Endometrium (tissue), 2 donors: ENCODE data around the gene GRIP1.

Source experiments
- FAIRE-seq: peaks from 2 replicates; lab custom pipeline; 2012; peaks lifted over from hg19 to GRCh38; lab: Jason Lieb, UNC
- donor health status: control.
- donor health status: control.

Gene GRIP1

DNA sequence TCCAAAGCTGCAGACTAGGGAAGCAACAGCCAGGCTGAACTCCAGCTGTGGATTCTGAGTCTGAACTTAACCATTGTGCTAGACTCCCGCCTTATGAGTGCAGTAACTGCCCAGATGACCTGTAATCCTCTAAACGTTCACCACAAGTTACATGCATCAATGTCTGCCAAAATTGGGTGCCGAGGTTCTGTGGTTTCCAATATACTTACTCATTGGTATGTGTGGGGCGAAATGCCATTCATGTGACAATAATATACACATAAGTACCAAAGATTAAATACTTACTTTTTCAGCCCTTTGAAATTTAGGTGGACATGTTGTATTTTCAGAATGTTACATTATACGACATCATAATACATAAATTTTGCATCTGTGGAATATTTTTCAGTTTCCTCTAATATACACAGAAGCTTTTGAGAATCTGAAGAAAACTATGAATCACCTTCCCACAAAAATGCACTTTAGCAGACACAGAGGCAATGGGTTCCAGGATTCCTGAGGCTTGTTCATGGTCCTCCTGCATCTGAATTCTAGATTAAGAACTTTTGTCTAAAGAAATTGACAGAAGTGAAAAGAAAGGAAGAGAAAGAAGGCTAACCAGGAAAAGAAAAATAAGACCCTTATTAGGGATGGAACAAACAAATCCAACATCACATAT lies 31.7 kb downstream of the GRIP1 start:
- no peak for FAIRE-seq

DNA sequence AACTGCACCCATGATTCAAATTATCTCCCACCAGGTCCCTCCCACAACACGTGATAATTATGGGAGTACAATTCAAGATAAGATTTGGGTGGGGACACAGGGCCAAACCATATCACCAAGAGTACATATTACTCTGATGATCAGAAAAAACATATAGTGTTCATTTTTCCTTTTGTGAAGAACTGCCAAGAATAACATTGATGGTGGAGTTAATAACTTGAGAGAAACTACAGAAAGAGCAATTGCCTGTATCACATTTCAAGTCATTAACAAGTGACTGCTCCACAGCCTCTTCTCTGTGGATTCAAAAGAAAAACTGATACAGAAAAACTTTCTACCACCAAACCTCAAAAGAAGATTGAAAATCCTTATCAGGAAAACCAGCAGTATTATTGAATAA lies 34.7 kb downstream of the GRIP1 start:
- no peak for FAIRE-seq

DNA sequence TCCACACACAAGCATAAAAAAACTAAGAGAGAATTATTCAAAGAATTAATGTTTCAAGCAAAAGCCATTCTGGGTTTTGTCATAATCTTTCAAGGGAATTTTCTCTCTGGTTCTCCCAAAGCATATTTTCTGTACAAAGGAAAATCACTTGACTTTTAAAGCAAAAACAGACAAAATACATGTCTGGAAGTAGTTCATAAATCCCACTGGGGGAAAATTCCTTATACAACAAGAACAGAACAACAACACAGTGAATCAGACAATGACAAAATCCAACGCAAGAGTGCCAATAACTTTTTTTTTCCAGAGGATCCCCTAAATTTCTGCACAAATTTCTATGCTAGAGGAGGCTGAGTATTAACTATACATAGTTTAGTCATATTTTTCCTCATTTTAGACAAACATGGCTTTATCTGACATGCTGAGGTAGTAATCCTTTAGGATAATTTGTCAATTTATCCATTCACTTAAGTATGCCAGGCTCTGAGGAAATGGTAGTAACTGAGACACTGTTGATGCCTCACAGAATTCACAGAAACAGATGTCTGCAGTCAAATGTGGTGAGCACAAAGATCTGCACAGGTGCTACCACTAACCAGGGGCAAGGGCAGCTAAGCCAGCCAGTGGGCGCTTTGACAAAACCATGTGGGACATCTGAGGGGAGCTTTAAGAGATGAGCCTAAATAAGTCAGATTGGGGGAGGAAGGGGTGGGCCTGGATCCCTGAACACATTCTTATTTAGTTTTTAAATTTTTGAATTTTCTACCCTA lies 38.0 kb downstream of the GRIP1 start:
- no peak for FAIRE-seq

DNA sequence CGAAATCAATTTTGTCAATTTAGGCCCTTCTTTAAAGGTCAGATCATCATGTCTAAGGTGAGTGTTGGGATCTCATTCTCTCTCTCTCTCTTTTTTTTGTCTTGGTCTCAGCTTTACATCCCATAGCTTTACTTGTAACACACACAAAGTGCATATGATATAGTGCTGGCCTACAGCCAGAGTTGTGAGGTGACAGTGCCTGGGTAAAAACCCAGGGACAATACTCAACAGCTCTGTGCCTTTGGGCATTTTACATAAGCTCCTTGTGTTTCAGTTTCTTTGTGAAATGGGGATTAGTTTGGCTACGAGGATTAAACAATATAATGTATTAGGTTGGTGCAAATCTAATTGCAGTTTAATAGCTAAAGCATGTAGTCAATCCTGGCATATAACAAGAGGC lies 40.2 kb downstream of the GRIP1 start:
- no peak for FAIRE-seq

DNA sequence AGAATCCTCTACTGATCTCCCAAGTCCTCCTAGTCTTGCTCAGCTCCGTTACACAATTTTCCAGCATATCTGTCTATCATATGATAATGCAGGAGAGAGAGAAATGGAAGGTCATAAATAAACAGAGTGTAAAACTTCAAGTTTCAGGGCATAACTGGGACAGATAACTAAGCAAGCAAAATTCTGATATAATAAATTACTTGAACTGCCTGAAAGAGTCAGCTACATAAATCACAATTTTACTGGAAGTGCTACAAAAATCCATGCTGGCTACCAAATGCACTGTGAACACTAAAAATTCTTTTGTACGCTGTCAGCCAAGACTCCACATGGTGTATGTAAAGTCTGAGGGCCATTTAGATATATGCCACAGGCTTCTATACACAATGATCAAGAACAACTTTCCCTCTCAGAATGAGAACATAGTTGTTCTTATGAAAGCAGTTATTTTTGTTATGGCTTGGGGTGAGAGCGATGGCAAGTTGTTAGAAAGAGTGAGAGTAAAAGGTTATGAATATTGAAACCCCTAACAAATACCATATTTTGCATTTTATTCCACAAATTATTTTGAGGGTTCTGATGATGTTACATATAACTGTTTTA lies 41.1 kb downstream of the GRIP1 start:
- no peak for FAIRE-seq

DNA sequence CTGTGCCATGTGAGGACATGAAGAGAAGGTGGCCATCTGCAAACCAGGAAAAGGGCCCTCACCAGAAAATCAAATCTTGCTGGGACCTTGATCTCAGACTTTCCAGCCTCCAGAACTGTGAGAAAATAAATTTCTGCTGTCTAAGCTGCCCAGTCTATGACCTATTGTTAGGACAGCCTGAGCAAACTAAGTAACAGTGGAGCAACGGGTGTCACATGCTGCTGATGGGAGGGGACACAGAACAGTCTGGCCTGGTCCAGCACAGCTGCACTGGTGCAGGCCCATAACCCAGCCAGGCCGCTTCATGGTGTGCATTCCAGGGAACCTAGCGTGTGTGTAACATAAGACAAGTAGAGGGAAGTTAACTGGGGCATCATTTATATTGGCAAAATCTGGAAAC lies 42.1 kb downstream of the GRIP1 start:
- no peak for FAIRE-seq

DNA sequence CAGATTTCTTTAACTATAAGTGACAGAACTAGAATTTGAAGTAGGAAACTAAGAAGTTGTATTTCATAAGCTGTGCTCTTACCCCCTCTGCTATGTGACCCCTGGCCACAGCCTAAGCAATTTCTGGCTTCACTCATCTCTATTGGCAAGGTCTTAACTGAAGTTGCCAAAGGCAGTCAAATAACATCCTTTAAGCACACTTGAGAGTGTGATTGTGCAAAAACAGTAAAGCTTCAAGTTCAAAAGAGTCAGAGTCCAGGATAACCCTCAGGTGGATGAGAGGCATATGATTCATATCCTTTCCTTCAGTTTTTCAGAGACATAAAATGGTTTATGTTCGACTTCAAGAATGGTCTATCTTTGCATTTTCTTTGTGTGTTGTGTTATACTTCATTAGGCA lies 45.2 kb downstream of the GRIP1 start:
- no peak for FAIRE-seq

DNA sequence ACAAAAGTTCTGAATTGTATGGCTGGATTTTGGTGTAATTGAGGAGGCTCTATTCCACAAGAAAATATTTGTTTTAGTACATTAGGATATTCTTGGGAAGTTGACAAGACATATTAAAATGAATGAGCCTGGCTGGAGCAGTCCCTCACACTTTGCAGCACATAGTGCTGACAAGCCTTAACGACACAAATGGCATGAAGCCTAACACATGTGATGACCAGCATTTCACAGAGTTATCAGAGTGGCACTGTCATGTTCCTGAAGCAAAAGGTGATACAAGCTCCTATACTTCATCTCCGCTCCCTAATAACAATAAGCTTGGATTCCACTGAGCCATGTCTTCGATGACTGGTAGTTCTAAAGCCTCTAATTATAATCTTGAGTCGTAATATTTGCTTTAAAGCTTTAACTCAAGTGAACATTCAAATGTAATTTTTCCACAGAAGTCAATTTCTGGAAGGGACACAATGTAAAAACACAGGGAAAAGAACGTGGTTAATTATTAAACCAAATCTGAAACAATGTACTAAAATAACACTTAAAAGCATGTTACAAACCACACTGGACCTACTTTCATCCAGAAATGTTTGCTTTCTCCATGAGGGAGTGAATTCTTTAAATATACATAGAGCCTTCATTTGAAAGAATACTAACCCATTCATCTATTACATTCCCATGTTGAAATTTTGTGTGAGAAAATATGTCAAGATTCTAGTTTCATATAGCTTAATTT lies 49.6 kb downstream of the GRIP1 start:
- no peak for FAIRE-seq

DNA sequence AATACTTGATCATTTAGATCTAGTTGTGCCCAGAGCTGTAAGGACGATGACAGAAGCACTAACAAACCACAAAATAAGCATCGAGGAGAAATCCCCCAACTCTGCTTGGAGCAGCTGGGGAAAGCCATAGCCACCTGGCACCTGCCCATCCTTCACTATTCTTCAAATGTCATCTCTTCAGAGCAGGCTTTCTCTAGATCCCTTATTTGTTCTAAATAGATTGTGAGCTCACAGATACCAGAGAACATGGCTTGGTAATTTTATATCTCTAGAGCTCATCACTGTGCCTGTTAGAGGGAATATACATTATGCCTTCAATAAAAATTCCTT lies 50.9 kb downstream of the GRIP1 start:
- no peak for FAIRE-seq

DNA sequence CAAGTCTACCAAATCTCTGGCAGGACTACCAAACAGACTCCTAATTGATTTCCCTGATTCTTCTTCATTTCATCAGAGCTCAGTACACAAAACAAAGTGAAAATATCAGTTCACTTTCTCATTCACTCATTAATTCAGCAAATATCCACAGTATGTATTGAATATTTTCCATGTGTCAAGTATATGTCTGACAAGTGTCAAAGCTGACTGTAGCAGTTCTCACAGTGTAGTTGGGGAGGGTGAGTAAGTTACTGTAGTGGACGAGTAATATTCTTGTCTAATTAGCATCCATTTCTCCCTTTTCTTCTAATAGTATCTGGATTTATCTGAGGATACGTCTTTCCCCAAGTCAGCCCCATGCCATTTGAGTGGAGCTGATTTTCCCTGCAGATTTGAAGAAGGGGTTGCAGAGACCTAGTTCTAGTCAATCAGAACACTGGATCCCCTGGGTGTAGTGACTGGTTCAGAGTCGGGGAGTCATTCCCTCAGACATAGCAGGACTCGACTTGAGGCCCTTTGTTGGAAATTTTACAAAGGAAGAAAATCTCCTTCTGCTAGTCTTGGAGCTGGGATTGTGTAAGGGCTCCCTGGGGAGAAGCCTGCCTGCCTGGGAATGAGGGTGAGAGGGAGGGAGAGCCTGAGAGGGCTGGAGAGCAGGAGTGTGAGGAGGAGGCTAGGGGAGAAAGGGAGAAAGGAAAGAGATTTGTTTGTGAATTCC lies 51.4 kb downstream of the GRIP1 start:
- no peak for FAIRE-seq

DNA sequence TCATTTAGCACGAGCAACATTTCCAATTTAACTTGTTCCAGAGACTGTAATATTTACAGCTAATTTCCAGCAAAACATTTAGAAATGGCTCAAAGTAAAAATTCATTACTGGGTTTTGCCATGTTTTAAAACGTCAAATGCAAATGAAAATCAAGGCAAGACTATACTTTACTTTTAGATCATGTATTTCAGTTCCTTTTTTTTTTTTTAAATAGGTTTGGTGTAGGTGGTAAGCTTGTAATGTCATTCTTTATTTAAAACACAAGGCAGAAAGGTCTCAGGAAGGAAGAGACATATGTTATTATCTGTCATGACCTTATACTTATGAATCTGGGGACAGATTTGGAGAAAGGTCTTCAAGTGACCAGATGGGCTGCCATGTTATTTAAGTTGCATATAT lies 54.1 kb downstream of the GRIP1 start:
- no peak for FAIRE-seq

DNA sequence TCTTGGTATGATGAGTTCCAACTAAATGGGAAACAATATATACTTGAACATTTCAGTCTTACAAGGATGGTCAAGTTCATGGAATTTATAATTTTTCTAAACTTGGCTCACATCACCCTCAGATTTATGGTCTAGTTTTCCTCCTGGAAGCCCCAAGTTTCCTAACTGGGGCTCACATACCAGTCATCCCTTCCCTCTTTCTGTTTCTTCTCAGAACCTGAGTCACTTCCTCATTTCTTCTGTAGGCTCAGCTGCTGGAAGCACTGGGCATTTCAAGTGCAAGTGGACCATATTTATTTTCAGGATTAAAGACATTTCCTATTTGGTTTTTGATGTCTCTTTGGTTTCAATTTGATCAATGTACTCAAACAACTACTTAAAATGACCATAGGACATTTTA lies 55.4 kb downstream of the GRIP1 start:
- FAIRE-seq: no peak

DNA sequence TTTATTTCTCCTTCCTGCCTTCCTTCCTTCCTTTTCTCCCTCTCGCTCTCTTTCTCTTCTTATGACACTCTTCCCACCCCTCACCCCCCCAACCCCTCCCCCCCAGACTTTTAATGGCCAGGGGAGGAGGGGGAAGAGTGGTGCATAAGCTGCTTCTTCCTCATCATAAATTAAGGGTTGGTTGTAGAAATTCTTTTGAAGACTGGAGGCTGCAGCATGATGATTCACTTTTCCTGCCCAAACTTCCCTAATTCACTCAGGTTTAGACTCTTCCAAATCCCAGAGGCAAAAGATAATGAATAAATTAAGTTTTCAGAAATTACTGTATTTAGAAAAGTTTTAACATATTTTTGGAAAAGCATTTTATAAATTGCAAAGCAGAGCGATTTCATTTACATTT lies 58.2 kb downstream of the GRIP1 start:
- no peak for FAIRE-seq

DNA sequence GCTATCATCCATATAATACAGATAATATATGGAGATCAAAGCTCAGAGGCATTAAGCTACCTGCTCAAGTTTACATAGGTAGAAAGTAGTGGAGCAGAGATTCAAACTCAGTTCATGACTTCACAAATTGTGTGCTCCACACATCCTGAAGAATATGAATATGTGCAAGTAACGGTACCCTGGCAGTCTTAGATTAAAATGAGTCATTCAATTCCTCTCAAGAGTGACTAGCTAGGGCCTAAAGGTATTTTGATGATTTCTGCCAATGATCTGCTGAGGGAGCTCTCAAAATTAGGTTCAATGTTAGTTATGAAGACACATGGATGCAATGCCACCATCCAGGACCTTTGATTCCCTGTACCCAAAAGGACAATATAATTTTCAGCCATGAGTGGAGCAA lies 58.9 kb downstream of the GRIP1 start:
- FAIRE-seq: no peak

DNA sequence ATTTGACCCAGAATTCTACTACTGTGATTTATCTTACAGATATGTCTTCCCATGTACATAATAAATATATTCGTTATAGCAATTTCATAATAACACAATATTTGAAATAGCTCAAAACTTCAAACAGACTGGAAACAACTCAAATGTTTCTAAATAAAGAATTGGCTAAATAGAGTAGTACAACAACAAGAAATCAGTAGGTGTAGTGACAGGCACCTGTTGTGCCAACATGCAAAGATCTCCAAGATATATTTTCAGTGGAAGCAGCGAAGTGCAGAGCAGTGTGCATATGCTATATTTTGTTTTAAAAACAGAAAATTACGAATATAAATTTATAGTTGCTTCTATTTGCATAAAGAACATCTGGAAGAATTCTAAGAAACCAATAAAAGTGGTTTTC lies 60.9 kb downstream of the GRIP1 start:
- no peak for FAIRE-seq

DNA sequence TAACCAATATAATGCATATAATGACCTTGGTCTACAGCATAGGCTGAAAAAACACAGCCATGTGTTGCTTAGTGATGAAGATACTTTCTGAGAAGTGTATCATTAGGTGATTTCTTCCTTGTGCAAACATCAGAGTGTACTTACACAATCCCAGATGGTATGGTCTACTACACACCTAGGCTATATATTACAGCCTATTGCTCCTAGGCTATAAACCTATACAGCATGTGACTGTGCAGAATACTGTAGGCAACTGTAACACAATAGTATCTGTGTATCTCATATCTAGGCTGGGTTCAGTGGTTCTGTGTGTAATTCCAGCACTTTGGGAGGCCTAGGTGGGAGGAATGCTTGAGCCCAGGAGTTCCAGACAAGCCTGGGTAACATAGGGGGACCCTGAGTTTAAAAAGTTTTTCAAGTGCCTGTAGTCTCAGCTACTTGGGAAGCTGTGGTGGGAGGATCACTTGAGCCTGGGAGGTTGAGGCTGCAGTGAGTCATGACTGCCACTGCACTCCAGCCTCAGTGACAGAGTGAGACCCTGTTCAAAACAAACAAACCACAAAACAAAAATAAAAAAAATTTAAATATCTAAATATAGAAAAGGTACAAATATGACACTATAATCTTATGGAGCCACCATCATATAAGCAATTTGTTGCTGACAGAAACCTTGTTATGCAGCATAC lies 66.6 kb downstream of the GRIP1 start:
- no peak for FAIRE-seq

DNA sequence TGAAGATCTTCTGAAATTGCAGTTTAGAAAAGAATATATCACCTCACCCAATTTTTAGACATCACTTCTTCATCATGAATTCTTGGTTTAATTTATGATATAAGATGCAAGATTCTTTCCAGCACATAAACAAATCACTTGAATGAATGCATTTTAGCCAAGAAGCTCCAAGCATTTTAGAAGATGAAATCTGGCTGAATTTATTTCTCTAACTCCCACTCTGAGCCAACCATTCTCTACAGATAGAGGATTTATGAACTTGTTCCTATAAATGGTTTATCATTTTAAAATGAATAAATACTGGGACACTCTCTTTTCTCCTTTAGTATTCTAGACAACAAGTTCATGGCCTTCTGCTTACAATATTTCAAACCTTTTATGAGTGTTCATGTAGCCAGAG lies 71.7 kb downstream of the GRIP1 start:
- FAIRE-seq: no peak

DNA sequence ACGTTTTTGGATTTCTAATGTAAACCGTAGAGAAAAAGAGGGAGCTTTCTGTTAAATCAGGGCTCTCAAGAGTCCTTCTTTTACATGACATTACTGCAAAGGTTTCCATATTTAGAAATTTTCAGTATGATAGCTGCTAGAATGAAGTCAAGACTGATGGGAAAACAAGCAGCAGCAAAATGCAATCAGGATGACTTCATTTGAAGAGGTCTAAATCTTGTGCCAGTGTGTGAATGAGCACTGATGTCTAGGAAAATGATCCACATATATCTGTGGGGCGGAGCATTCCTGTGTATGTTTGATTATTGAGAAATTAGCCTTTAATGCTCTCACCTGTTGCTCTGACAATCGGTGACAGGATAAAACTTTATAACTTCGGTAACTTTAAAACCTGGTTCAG lies 73.6 kb downstream of the GRIP1 start:
- no peak for FAIRE-seq

DNA sequence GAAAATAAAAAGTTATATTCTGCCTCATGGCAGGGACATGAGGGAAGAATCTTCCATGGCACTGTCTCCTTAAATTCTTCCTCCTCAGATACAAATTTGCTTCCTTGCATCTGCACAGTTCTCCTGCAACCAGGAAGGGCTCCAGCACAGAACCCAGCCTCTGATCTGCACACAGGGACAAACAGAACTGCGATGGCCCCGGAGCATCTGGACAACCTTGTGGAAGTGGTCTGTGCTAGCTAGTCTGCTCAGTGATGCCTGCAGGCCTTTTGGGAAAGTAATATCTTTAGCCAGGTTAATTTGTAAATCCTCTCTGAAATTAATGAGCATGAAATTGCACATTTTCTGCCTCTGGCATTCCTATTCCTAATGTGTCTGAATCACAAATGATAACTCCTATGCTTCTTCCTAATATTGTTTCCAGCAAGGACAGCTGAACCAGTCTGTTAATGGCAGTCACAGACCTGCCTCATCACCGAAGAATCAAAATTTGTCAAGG lies 74.8 kb downstream of the GRIP1 start:
- no peak for FAIRE-seq

DNA sequence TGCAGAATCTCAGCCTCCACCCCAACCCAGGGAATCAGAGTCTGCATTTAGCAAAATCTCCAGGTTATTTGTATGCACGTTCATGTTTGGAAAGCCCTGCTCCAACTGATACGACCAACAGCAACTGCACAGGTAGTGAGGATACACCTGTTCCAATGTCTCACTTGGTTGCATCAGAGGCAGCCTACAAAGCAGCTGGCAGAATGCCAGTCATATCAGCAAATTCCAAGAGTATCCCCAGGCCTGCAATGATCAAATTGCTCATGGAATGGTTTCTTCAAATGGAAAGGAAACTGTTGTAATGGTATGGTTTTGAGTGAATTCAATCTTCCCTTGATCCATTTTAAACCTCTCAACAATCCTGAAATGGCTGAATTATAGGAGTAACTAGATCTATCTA lies 75.4 kb downstream of the GRIP1 start:
- no peak for FAIRE-seq

DNA sequence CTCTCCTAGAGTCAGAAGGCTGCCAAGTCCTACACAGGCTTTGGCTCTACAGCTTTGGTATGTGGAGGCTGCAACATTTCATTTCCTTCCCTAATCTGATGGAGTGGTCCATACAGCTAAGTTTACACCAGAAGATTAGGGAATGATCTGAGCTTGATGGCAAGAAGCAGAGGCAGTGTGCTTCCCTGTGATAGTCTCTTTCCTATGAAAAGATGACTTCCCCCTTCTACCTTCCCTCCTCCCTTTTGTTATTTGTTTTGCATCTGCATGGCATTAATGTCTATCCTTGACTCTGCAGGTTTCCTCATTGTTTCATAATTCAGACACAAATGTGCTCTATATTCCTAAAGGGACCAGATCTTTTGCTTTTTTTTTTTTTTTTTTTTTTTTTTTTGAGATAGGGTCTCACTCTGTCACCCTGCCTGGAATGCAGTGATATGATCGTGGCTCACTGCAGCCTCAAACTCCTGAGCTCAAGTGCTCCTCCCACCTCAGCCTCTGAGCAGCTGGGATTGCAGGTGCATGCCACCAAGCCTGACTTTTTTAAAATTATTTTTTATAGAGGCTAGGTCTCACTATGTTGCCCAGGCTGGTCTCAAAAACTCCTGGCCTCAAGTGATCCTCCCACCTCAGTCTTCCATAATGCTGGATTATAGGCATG lies 76.3 kb downstream of the GRIP1 start:
- no peak for FAIRE-seq
